CD4-positive, alpha-beta T cell (primary cell): ENCODE results near the gene HSF2BP. TPM values are rescaled to one million over a fixed set of nuclear protein-coding genes. Genes with fewer than 3 reads are reported as not detected.

ENCODE experiments used
- ATAC-seq: fragments of 200-7000 bp; cut with Tn5 transposase; one replicate; pipeline ENCODE4 v1.10.0; 2022; ENCODE audit warnings: mild to moderate bottlenecking; ENCODE audit not compliant: poor library complexity
- CTCF ChIA-PET: fragments of 350-600 bp; sonication (Branson Sonifier 250); formaldehyde crosslinking; loops from one replicate; lab custom pipeline; 2021; ENCODE audit warnings: antibody characterized with exemption, inconsistent platforms; lab: Charles Lee
- POLR2A ChIA-PET: fragments of 350-600 bp; sonication (Branson Sonifier 250); formaldehyde crosslinking; loops from one replicate; lab custom pipeline; 2021; ENCODE audit warnings: antibody characterized with exemption, inconsistent platforms; lab: Charles Lee
- DNase-seq, 14 experiments: peaks; one replicate each; pipeline ENCODE4 v3.0.0-alpha.2; 2013 to 2020; ENCODE audit warnings: mixed read lengths in 2 of 14
- H3K27ac ChIP-seq, 2 donors: one replicate each; pipeline versions ENCODE4 v1.5.1 to v1.7.0; 2013; ENCODE audit warnings: low read length in 2 of 2, low read depth in 1 of 2, mild to moderate bottlenecking in 1 of 2
- H3K27me3 ChIP-seq, 2 experiments: 1 replicate in 1 of 2; 2 replicates in 1 of 2; pipeline versions ENCODE4 v1.6.1 to v1.7.0; 2013; ENCODE audit warnings: low read length in 2 of 2, control low read depth in 1 of 2, mild to moderate bottlenecking in 1 of 2, moderate library complexity in 1 of 2; ENCODE audit not compliant: insufficient read depth in 2 of 2, control insufficient read depth in 1 of 2
- H3K36me3 ChIP-seq: one replicate; pipeline ENCODE4 v1.6.1; 2013; ENCODE audit warnings: low read length, control low read depth; ENCODE audit not compliant: insufficient read depth
- H3K4me1 ChIP-seq: one replicate; pipeline ENCODE4 v1.6.1; 2013; ENCODE audit warnings: low read length, control low read depth; ENCODE audit not compliant: insufficient read depth
- H3K4me3 ChIP-seq: one replicate; pipeline ENCODE4 v1.5.1; 2013; ENCODE audit warnings: mild to moderate bottlenecking, low read length, moderate library complexity
- H3K9me3 ChIP-seq, 2 experiments: 1 replicate in 1 of 2; 2 replicates in 1 of 2; pipeline versions ENCODE4 v1.6.1 to v1.7.0; 2013; ENCODE audit warnings: low read length in 2 of 2, mild to moderate bottlenecking in 2 of 2, control low read depth in 1 of 2, moderate library complexity in 1 of 2; ENCODE audit not compliant: control insufficient read depth in 1 of 2, insufficient read depth in 1 of 2
- H3K27ac Mint-ChIP-seq: one replicate; pipeline ENCODE4 v1.8.0; 2020; ENCODE audit warnings: mixed read lengths
- H3K27me3 Mint-ChIP-seq: one replicate; pipeline ENCODE4 v1.8.0; 2021; ENCODE audit warnings: mixed read lengths
- H3K36me3 Mint-ChIP-seq: one replicate; pipeline ENCODE4 v1.8.0; 2021; ENCODE audit warnings: low read depth, mixed read lengths
- H3K4me1 Mint-ChIP-seq: one replicate; pipeline ENCODE4 v1.8.0; 2021; ENCODE audit warnings: low read depth, mixed read lengths
- H3K4me3 Mint-ChIP-seq: one replicate; pipeline ENCODE4 v1.8.0; 2020; ENCODE audit warnings: mild to moderate bottlenecking, mixed read lengths
- H3K9me3 Mint-ChIP-seq: one replicate; pipeline ENCODE4 v1.8.0; 2020; ENCODE audit warnings: mixed read lengths
- CTCF ChIP-seq: fragments of 200-600 bp; IDR thresholded peaks from one replicate; pipeline ENCODE4 v1.8.0; 2022; ENCODE audit warnings: antibody characterized with exemption, mild to moderate bottlenecking
- intact Hi-C, 2 experiments: fragments of 100-400 bp; cut with DNase I in 1 of 2; cut with micrococcal nuclease in 1 of 2; formaldehyde crosslinking; loops; one replicate each; pipeline versions ENCODE4 v1.15.1 to v1.9.0; 2023 to 2025; cut with DNase I, micrococcal nuclease
- total RNA-seq, 174 experiments: library from RNA in 2 of 174; stranded (reverse) in 2 of 174; gene quantifications; one replicate each; pipeline ENCODE4 v1.2.3 and lab custom pipeline; 2021 to 2026

Gene HSF2BP
- total RNA-seq, 2 experiments from 2014 or later, result 0.59 to 0.93 TPM

GRCh38 chr21:43624339-43624738 is 34.9 kb downstream of the HSF2BP start:
- Histone ChIP-seq H3K9me3 (peaks cover 3 to 11% of the 10 kb centered on the region in 2 experiments), H3K36me3 (no peaks in the 10 kb centered on the region), H3K4me3 (no peak overlapping the region), H3K27me3 (no peaks in the 10 kb centered on the region), H3K4me1 (no peaks in the 10 kb centered on the region), H3K27ac (no peak overlapping the region)
- intact Hi-C loops, result no loop called here
- no peak overlapping the region for H3K27ac Mint-ChIP-seq
- ATAC-seq, result no peak
- H3K27me3 Mint-ChIP-seq, result no peaks in the 10 kb centered on the region
- peaks cover 11% of the 10 kb centered on the region for H3K36me3 Mint-ChIP-seq
- no peaks in the 10 kb centered on the region for H3K9me3 Mint-ChIP-seq
- TF ChIP-seq CTCF, result no peak
- DNase-seq, result no peak
- H3K4me3 Mint-ChIP-seq, result no peak overlapping the region
- no peaks in the 10 kb centered on the region for H3K4me1 Mint-ChIP-seq
- ChIA-PET POLR2A (no interaction called here), CTCF (no interaction called here)

GRCh38 chr21:43623588-43623987 is 35.7 kb downstream of the HSF2BP start:
- no peak for DNase-seq
- Mint-ChIP-seq H3K4me1 (no peaks in the 10 kb centered on the region), H3K27ac (no peak overlapping the region), H3K9me3 (no peaks in the 10 kb centered on the region), H3K4me3 (no peak overlapping the region), H3K27me3 (no peaks in the 10 kb centered on the region), H3K36me3 (peaks cover 14% of the 10 kb centered on the region)
- POLR2A ChIA-PET, result no interaction called here
- no peaks in the 10 kb centered on the region for H3K4me1 ChIP-seq
- no peaks in the 10 kb centered on the region for H3K36me3 ChIP-seq
- no peak for TF ChIP-seq CTCF
- H3K27me3 ChIP-seq, result no peaks in the 10 kb centered on the region
- intact Hi-C loops, result no loop called here
- no peak for ATAC-seq
- H3K9me3 ChIP-seq, result peaks cover 3 to 11% of the 10 kb centered on the region in 2 experiments
- CTCF ChIA-PET, result no interaction called here
- no peak overlapping the region for H3K4me3 ChIP-seq
- H3K27ac ChIP-seq, result no peak overlapping the region

- Histone ChIP-seq H3K4me3 (no peak overlapping the region), H3K27ac (no peak overlapping the region), H3K9me3 (peaks cover 3 to 11% of the 10 kb centered on the region in 2 experiments), H3K27me3 (no peaks in the 10 kb centered on the region), H3K4me1 (no peaks in the 10 kb centered on the region), H3K36me3 (no peaks in the 10 kb centered on the region)
- TF ChIP-seq CTCF, result no peak
- no peaks in the 10 kb centered on the region for H3K9me3 Mint-ChIP-seq
- H3K4me1 Mint-ChIP-seq, result no peaks in the 10 kb centered on the region
- intact Hi-C loops, result no loop called here
- no peak overlapping the region for H3K27ac Mint-ChIP-seq
- no peak for ATAC-seq
- ChIA-PET CTCF (no interaction called here), POLR2A (no interaction called here)
- no peak for DNase-seq
- H3K36me3 Mint-ChIP-seq, result peaks cover 14% of the 10 kb centered on the region
- H3K27me3 Mint-ChIP-seq, result no peaks in the 10 kb centered on the region
- H3K4me3 Mint-ChIP-seq, result no peak overlapping the region
Measured at GRCh38 chr21:43622796-43623195, 36.5 kb downstream of the HSF2BP start.
